ENCODE results near the gene ECEL1.

ECEL1 gene

DNA sequence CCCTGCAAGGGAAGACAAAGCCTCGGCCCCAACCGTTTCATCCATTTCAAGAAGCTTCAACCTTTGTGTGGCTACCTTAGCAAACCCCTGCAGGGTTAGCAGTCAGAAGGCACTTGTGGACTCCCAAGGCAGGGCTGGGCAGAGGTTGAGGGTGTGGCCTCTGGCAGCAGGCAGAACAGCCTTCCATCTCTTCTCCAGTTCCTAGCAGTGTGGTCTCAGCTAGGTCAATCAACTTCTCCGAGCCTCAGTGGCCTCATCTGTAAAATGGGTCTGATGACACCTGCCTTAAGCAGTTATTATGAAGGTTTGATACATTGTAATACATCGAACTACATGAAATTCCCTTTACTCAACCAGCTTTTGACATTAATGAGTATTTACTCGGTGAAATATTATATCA lies 25.7 kb upstream of the ECEL1 start:
- DNase-seq (ENCODE audit: low read depth, low spot score), result no peak
- no peaks in the 10 kb centered on the region for H3K36me3 ChIP-seq (ENCODE audit: insufficient read depth, insufficient read length, low read length)
- no peaks in the 10 kb centered on the region for H3K9me3 ChIP-seq (ENCODE audit: insufficient read depth, low read length)
- H3K27me3 ChIP-seq (ENCODE audit: insufficient read depth, insufficient read length), result peaks cover 6% of the 10 kb centered on the region
- H3K4me1 ChIP-seq (ENCODE audit: insufficient read depth, insufficient read length), result peaks cover 14% of the 10 kb centered on the region
- no peak overlapping the region for H3K4me3 ChIP-seq (ENCODE audit: insufficient read length, low read depth)
- TF ChIP-seq YY1 (IDR thresholded peaks at IDR 0.05; ENCODE audit: insufficient read depth, insufficient read length) (no peak), ZNF274 (IDR thresholded peaks at IDR 0.05; ENCODE audit: low read depth, low read length) (no peak), SUZ12 (IDR thresholded peaks at IDR 0.05; ENCODE audit: extremely low read depth, insufficient read depth, insufficient read length) (no peak)
- no peak overlapping the region for H3K9ac ChIP-seq (ENCODE audit: insufficient read length, low read depth)

DNA sequence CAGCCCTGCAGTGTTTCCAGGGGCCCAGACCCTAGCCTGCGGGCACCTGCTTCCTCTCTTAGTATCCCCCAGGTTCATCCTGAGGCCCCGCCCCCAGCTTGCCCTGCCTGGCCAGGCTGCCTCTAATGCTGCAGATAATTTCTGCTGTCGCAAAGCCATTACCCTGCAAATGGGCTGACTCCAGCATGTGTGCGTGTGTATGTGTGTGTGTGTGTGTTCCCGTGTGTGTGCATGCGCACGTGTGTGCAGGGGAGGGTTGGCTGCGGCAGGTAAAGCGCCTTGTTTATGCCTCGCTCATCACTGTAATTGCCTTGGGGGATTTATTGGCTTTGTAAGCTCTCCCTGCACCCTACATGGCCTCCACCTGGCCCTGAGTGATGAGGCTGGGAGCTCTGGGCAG lies 25.0 kb upstream of the ECEL1 start:
- Histone ChIP-seq H3K9me3 (ENCODE audit: insufficient read depth, low read length) (no peaks in the 10 kb centered on the region), H3K27me3 (ENCODE audit: insufficient read depth, insufficient read length) (peaks cover 3% of the 10 kb centered on the region), H3K4me1 (ENCODE audit: insufficient read depth, insufficient read length) (peaks cover 14% of the 10 kb centered on the region), H3K9ac (ENCODE audit: insufficient read length, low read depth) (peak overlapping the region; percentile 2), H3K36me3 (ENCODE audit: insufficient read depth, insufficient read length, low read length) (no peaks in the 10 kb centered on the region), H3K4me3 (ENCODE audit: insufficient read length, low read depth) (no peak overlapping the region)
- TF ChIP-seq SUZ12 (IDR thresholded peaks at IDR 0.05; ENCODE audit: extremely low read depth, insufficient read depth, insufficient read length) (no peak), ZNF274 (IDR thresholded peaks at IDR 0.05; ENCODE audit: low read depth, low read length) (no peak), YY1 (IDR thresholded peaks at IDR 0.05; ENCODE audit: insufficient read depth, insufficient read length) (no peak)
- DNase-seq (ENCODE audit: low read depth, low spot score), result no peak

- no peak overlapping the region for H3K9ac ChIP-seq (ENCODE audit: insufficient read length, low read depth)
- H3K27me3 ChIP-seq (ENCODE audit: insufficient read depth, insufficient read length), result peaks cover 12% of the 10 kb centered on the region
- peaks cover 17% of the 10 kb centered on the region for H3K4me1 ChIP-seq (ENCODE audit: insufficient read depth, insufficient read length)
- H3K9me3 ChIP-seq (ENCODE audit: insufficient read depth, low read length), result no peaks in the 10 kb centered on the region
- no peaks in the 10 kb centered on the region for H3K36me3 ChIP-seq (ENCODE audit: insufficient read depth, insufficient read length, low read length)
- no peak for TF ChIP-seq YY1 (IDR thresholded peaks at IDR 0.05; ENCODE audit: insufficient read depth, insufficient read length)
- TF ChIP-seq ZNF274 (IDR thresholded peaks at IDR 0.05; ENCODE audit: low read depth, low read length), result no peak
- no peak for TF ChIP-seq SUZ12 (IDR thresholded peaks at IDR 0.05; ENCODE audit: extremely low read depth, insufficient read depth, insufficient read length)
- DNase-seq (ENCODE audit: low read depth, low spot score), result no peak
- H3K4me3 ChIP-seq (ENCODE audit: insufficient read length, low read depth), result no peak overlapping the region
Measured at GRCh38 chr2:232511336-232511890, 23.8 kb upstream of the ECEL1 start.

- no peak for DNase-seq (ENCODE audit: low read depth, low spot score)
- H3K9me3 ChIP-seq (ENCODE audit: insufficient read depth, low read length), result no peaks in the 10 kb centered on the region
- no peak overlapping the region for H3K9ac ChIP-seq (ENCODE audit: insufficient read length, low read depth)
- no peak overlapping the region for H3K4me3 ChIP-seq (ENCODE audit: insufficient read length, low read depth)
- H3K36me3 ChIP-seq (ENCODE audit: insufficient read depth, insufficient read length, low read length), result no peaks in the 10 kb centered on the region
- peaks cover 14% of the 10 kb centered on the region for H3K4me1 ChIP-seq (ENCODE audit: insufficient read depth, insufficient read length)
- peaks cover 40% of the 10 kb centered on the region for H3K27me3 ChIP-seq (ENCODE audit: insufficient read depth, insufficient read length)
- no peak for TF ChIP-seq YY1 (IDR thresholded peaks at IDR 0.05; ENCODE audit: insufficient read depth, insufficient read length)
- TF ChIP-seq ZNF274 (IDR thresholded peaks at IDR 0.05; ENCODE audit: low read depth, low read length), result no peak
- TF ChIP-seq SUZ12 (IDR thresholded peaks at IDR 0.05; ENCODE audit: extremely low read depth, insufficient read depth, insufficient read length), result no peak
Measured at GRCh38 chr2:232508251-232508650, 20.6 kb upstream of the ECEL1 start.

GRCh38 chr2:232506709-232507108 lies 19.1 kb upstream of the ECEL1 start:
- H3K27me3 ChIP-seq (ENCODE audit: insufficient read depth, insufficient read length), result peaks cover 46% of the 10 kb centered on the region

DNA sequence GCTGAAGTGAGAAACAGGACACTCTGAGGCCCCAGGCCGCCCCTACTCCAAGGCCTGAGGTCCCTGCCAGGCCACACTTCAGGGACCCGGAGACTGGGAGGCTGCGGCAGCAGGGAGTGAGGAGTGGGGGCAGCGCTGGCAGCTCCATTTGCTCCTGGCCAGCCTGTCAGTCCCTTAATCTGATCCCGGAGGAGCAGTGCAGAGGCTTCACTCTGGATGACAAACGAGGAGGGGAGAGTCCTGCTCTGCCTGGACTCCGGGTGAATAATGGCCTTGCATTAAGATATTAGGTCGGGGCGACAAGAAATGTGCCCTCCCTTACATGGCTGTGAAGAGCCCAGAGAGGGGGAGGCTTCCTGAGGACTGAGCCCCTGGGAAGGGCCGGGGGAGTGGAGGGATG lies 18.2 kb upstream of the ECEL1 start:
- TF ChIP-seq YY1 (IDR thresholded peaks at IDR 0.05; ENCODE audit: insufficient read depth, insufficient read length) (no peak), SUZ12 (IDR thresholded peaks at IDR 0.05; ENCODE audit: extremely low read depth, insufficient read depth, insufficient read length) (no peak), ZNF274 (IDR thresholded peaks at IDR 0.05; ENCODE audit: low read depth, low read length) (no peak)
- H3K36me3 ChIP-seq (ENCODE audit: insufficient read depth, insufficient read length, low read length), result no peaks in the 10 kb centered on the region
- H3K27me3 ChIP-seq (ENCODE audit: insufficient read depth, insufficient read length), result peaks cover 48% of the 10 kb centered on the region
- DNase-seq (ENCODE audit: low read depth, low spot score), result no peak
- no peaks in the 10 kb centered on the region for H3K9me3 ChIP-seq (ENCODE audit: insufficient read depth, low read length)
- H3K9ac ChIP-seq (ENCODE audit: insufficient read length, low read depth), result peak overlapping the region; percentile 24
- peaks cover 13% of the 10 kb centered on the region for H3K4me1 ChIP-seq (ENCODE audit: insufficient read depth, insufficient read length)
- H3K4me3 ChIP-seq (ENCODE audit: insufficient read length, low read depth), result no peak overlapping the region

More at GRCh38 chr2:232506709-232507108, 19.1 kb upstream of the ECEL1 start:
- TF ChIP-seq SUZ12 (IDR thresholded peaks at IDR 0.05; ENCODE audit: extremely low read depth, insufficient read depth, insufficient read length) (no peak), YY1 (IDR thresholded peaks at IDR 0.05; ENCODE audit: insufficient read depth, insufficient read length) (no peak), ZNF274 (IDR thresholded peaks at IDR 0.05; ENCODE audit: low read depth, low read length) (no peak)
- Histone ChIP-seq H3K9me3 (ENCODE audit: insufficient read depth, low read length) (no peaks in the 10 kb centered on the region), H3K4me3 (ENCODE audit: insufficient read length, low read depth) (no peak overlapping the region), H3K9ac (ENCODE audit: insufficient read length, low read depth) (no peak overlapping the region), H3K36me3 (ENCODE audit: insufficient read depth, insufficient read length, low read length) (no peaks in the 10 kb centered on the region), H3K4me1 (ENCODE audit: insufficient read depth, insufficient read length) (peaks cover 9% of the 10 kb centered on the region)
- no peak for DNase-seq (ENCODE audit: low read depth, low spot score)

DNA sequence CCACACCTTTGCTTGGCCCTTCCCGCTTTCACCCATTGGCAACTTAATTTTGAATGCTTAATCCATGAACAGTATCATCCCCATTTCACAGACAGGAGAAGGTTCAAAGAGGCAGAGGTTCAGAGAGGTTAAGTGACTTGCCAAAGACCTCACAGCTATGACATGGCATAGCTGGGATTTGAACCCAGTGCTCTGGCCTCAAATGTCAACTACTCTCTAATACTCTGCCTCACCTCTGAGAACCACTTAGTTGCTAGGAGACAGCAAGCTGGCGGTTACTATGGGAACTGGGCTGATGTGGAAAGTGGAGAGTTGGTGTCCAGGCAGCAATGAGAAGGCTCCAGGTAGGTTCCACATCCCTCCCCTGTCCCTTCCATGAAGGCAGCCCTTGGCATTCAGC lies 16.8 kb upstream of the ECEL1 start:
- Histone ChIP-seq H3K9ac (ENCODE audit: insufficient read length, low read depth) (no peak overlapping the region), H3K9me3 (ENCODE audit: insufficient read depth, low read length) (no peaks in the 10 kb centered on the region), H3K4me3 (ENCODE audit: insufficient read length, low read depth) (no peak overlapping the region), H3K27me3 (ENCODE audit: insufficient read depth, insufficient read length) (peaks cover 53% of the 10 kb centered on the region), H3K36me3 (ENCODE audit: insufficient read depth, insufficient read length, low read length) (no peaks in the 10 kb centered on the region), H3K4me1 (ENCODE audit: insufficient read depth, insufficient read length) (peaks cover 14% of the 10 kb centered on the region)
- no peak for DNase-seq (ENCODE audit: low read depth, low spot score)
- TF ChIP-seq SUZ12 (IDR thresholded peaks at IDR 0.05; ENCODE audit: extremely low read depth, insufficient read depth, insufficient read length) (no peak), ZNF274 (IDR thresholded peaks at IDR 0.05; ENCODE audit: low read depth, low read length) (no peak), YY1 (IDR thresholded peaks at IDR 0.05; ENCODE audit: insufficient read depth, insufficient read length) (no peak)

Data from NT2/D1 (cell line).